ENCODE data around the gene UGT1A6.

DNA sequence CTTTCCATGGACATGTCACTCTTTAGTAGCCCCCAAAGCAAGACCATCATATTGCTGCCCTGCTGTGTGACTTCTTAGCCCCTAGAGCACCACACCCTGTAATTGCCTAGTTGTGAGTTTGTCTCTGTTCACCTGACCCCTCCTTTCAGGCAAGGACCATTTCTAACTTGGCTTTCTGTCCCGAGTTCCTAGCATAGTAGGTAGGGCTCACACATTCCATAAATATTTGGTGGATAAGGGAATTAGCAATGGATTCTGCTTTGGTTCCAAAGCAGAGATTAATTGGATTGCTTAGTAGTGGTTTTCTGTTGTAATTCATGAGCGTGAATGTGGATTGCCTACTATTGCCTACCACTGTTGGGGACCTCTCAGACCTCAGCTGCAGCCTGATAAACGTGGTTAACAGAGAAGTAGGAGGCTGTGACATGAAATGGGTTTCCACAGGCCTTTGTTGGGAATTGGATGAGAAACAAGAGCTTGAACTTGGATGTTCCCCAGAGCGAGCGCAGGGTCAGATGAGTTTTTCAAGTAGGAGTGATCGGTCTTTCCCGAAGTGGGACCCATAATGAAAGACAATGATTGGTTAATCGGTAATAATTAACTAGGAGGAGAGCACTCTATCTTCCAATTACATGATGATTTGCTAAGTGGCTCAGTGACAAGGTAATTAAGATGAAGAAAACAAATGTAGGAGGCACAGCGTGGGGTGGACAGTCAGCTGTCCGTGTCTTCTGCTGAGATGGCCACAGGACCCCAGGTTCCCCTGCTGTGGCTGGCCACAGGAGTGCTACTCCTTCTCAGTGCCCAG lies 54.0 kb downstream of the UGT1A6 start:
- TF ChIP-seq, protein P1, sequence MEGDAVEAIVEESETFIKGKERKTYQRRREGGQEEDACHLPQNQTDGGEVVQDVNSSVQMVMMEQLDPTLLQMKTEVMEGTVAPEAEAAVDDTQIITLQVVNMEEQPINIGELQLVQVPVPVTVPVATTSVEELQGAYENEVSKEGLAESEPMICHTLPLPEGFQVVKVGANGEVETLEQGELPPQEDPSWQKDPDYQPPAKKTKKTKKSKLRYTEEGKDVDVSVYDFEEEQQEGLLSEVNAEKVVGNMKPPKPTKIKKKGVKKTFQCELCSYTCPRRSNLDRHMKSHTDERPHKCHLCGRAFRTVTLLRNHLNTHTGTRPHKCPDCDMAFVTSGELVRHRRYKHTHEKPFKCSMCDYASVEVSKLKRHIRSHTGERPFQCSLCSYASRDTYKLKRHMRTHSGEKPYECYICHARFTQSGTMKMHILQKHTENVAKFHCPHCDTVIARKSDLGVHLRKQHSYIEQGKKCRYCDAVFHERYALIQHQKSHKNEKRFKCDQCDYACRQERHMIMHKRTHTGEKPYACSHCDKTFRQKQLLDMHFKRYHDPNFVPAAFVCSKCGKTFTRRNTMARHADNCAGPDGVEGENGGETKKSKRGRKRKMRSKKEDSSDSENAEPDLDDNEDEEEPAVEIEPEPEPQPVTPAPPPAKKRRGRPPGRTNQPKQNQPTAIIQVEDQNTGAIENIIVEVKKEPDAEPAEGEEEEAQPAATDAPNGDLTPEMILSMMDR (conservative IDR thresholded peaks at IDR 0.05 in 1 of 2, IDR thresholded peaks at IDR 0.05 in 1 of 2; ENCODE audit: extremely low read depth in 1 of 2, insufficient read depth in 1 of 2, low read depth in 1 of 2, low read length in 2 of 2) = no peak
- TF ChIP-seq EZH2 (IDR thresholded peaks at IDR 0.05; ENCODE audit: borderline replicate concordance, low read length) = no peak

Measured in mammary epithelial cell (primary cell).